Thyroid gland (tissue), 4 donors: Measurements from ENCODE around the gene DNAL4.

ENCODE experiments used
- POLR2A ChIP-seq, 2 donors: fragments of 450-650 bp; IDR thresholded peaks; one replicate each; pipeline ENCODE4 v1.6.1; 2017; ENCODE audit warnings: antibody characterized with exemption in 2 of 2, mild to moderate bottlenecking in 2 of 2, moderate library complexity in 1 of 2
- TF ChIP-seq, protein P1 (sequence below), 6 experiments: fragments of 200-600 bp in 3 of 6; fragments of 450-650 bp in 3 of 6; sonication (generic) in 3 of 6; IDR thresholded peaks; one replicate each; pipeline ENCODE4 v1.5.1; 2016 to 2019; ENCODE audit warnings: antibody characterized with exemption in 6 of 6, mild to moderate bottlenecking in 2 of 6, inconsistent platforms in 1 of 6, moderate library complexity in 1 of 6

DNA sequence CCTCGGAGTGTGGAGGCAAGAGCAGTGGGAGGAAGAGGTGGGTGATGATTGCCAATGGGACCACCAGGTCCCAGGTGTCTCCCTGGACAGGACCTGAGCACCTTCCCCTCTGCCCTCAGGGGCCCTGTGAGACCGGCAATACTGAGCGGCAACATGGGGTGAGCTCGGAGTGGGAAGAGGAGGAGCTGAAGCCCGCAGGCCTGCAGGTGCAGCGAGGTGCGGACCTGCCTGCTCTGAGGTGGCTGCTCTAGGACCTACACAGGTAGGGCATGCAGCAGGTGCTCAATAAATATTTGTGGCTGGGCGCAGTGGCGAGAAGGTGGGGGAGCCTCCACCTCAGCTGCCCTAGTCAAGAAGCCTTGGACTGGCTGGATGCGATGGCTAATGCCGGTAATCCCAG is 25.9 kb downstream of the DNAL4 start:
- TF ChIP-seq, protein P1, sequence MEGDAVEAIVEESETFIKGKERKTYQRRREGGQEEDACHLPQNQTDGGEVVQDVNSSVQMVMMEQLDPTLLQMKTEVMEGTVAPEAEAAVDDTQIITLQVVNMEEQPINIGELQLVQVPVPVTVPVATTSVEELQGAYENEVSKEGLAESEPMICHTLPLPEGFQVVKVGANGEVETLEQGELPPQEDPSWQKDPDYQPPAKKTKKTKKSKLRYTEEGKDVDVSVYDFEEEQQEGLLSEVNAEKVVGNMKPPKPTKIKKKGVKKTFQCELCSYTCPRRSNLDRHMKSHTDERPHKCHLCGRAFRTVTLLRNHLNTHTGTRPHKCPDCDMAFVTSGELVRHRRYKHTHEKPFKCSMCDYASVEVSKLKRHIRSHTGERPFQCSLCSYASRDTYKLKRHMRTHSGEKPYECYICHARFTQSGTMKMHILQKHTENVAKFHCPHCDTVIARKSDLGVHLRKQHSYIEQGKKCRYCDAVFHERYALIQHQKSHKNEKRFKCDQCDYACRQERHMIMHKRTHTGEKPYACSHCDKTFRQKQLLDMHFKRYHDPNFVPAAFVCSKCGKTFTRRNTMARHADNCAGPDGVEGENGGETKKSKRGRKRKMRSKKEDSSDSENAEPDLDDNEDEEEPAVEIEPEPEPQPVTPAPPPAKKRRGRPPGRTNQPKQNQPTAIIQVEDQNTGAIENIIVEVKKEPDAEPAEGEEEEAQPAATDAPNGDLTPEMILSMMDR (IDR thresholded peaks at IDR 0.05): no peak
- no peak for TF ChIP-seq POLR2A (IDR thresholded peaks at IDR 0.05)
